HepG2 (cell line): ENCODE data around the gene MYO5B. TPM values are rescaled to one million over a fixed set of nuclear protein-coding genes. Genes with fewer than 3 reads are reported as not detected.

Experiments
- DZIP1 ChIP-seq: sonication (generic); formaldehyde crosslinking; IDR thresholded peaks from 2 replicates; pipeline ENCODE4 v1.5.0; 2020; ENCODE audit warnings: mild to moderate bottlenecking, missing genetic modification reagents
- EHMT2 ChIP-seq: fragments of 200-600 bp; sonication (generic); IDR thresholded peaks from 2 replicates; pipeline ENCODE4 v1.7.0; 2017; ENCODE audit warnings: antibody characterized with exemption, low read depth, low read length, borderline replicate concordance
- ESRRA ChIP-seq: sonication (generic); formaldehyde crosslinking; IDR thresholded peaks from 2 replicates; pipeline ENCODE4 v1.5.1; 2020; ENCODE audit warnings: mild to moderate bottlenecking, low read depth, missing genetic modification reagents
- FOXP1 ChIP-seq, 2 experiments: fragments of 450-650 bp in 1 of 2; IDR thresholded peaks; 2 replicates each; pipeline ENCODE4 v1.6.1; 2017 to 2018; ENCODE audit warnings: antibody characterized with exemption in 1 of 2
- JARID2 ChIP-seq: sonication (generic); formaldehyde crosslinking; IDR thresholded peaks from 2 replicates; pipeline ENCODE4 v1.8.1; 2023; ENCODE audit warnings: missing genetic modification reagents, inconsistent platforms; ENCODE audit not compliant: insufficient replicate concordance
- JUND ChIP-seq: sonication (generic); formaldehyde crosslinking; IDR thresholded peaks from 2 replicates; pipeline ENCODE4 v1.8.0; 2022; ENCODE audit warnings: mild to moderate bottlenecking, missing genetic modification reagents
- LCORL ChIP-seq, 2 experiments: fragments of 450-650 bp in 1 of 2; sonication (generic) in 1 of 2; formaldehyde crosslinking in 1 of 2; IDR thresholded peaks; 2 replicates each; pipeline versions ENCODE4 v1.5.0 to v1.6.1; 2017 to 2020; ENCODE audit warnings: antibody characterized with exemption in 1 of 2, missing genetic modification reagents in 1 of 2
- ONECUT2 ChIP-seq: sonication (generic); formaldehyde crosslinking; IDR thresholded peaks from 2 replicates; pipeline ENCODE4 v1.4.0; 2020; ENCODE audit warnings: missing genetic modification reagents
- POGZ ChIP-seq: sonication (generic); formaldehyde crosslinking; IDR thresholded peaks from 2 replicates; pipeline ENCODE4 v1.4.0; 2020; ENCODE audit warnings: mild to moderate bottlenecking, missing genetic modification reagents
- SOX5 ChIP-seq: IDR thresholded peaks from 2 replicates; pipeline ENCODE4 v1.6.1; 2016; ENCODE audit warnings: borderline replicate concordance
- SRSF4 ChIP-seq: fragments of 200-400 bp; formaldehyde crosslinking; IDR thresholded peaks from one replicate; pipeline ENCODE4 v1.6.1; 2018; ENCODE audit warnings: mild to moderate bottlenecking, low read depth, low read length, moderate library complexity; ENCODE audit not compliant: poor library complexity, severe bottlenecking
- TBP ChIP-seq: sonication (generic); formaldehyde crosslinking; IDR thresholded peaks from 2 replicates; pipeline ENCODE4 v1.5.0; 2020; ENCODE audit warnings: missing genetic modification reagents
- TEAD3 ChIP-seq: optimal IDR thresholded peaks from 2 replicates; pipeline ENCODE3; 2016; ENCODE audit warnings: borderline replicate concordance
- TP53 ChIP-seq: sonication (generic); formaldehyde crosslinking; conservative IDR thresholded peaks from 2 replicates; pipeline ENCODE4 v1.4.0; 2020; ENCODE audit warnings: missing genetic modification reagents
- ZBTB34 ChIP-seq: sonication (generic); formaldehyde crosslinking; IDR thresholded peaks from 2 replicates; pipeline ENCODE4 v1.8.0; 2022; ENCODE audit warnings: mild to moderate bottlenecking, missing genetic modification reagents
- ZBTB7B ChIP-seq: sonication (generic); formaldehyde crosslinking; IDR thresholded peaks from 2 replicates; pipeline ENCODE4 v1.4.0; 2020; ENCODE audit warnings: missing genetic modification reagents
- ZFP36 ChIP-seq: fragments of 150-350 bp; IDR thresholded peaks from 2 replicates; pipeline ENCODE4 v1.6.1; 2018; ENCODE audit warnings: borderline replicate concordance, low read length, low read depth; ENCODE audit not compliant: partially characterized antibody
- ZGPAT ChIP-seq: IDR thresholded peaks from 2 replicates; pipeline ENCODE4 v1.6.1; 2016; ENCODE audit warnings: mild to moderate bottlenecking
- ZNF292 ChIP-seq: sonication (generic); formaldehyde crosslinking; IDR thresholded peaks from 2 replicates; pipeline ENCODE4 v1.8.1; 2022; ENCODE audit warnings: mild to moderate bottlenecking, low read depth, missing genetic modification reagents, borderline replicate concordance
- ZNF749 ChIP-seq: sonication (generic); formaldehyde crosslinking; IDR thresholded peaks from 2 replicates; pipeline ENCODE4 v1.8.0; 2022; ENCODE audit warnings: mild to moderate bottlenecking, missing genetic modification reagents, moderate library complexity, borderline replicate concordance
- polyA plus RNA-seq, 8 experiments: library from polyadenylated mRNA; depleted of rRNA in 3 of 8; stranded (reverse) in 7 of 8; unstranded in 1 of 8; fragments of >200 nt; fragmentation: Illumina TruSeq in 4 of 8; extraction: Trizol in 4 of 8; gene quantifications; 2 replicates each; pipeline versions ENCODE4 v1.2.1 to v1.2.3, GENCODE V29; 2011 to 2016; ENCODE audit warnings: low read depth in 4 of 8, missing spikeins in 1 of 8, mixed read lengths in 1 of 8; ENCODE audit not compliant: insufficient read depth in 1 of 8
- total RNA-seq, 5 experiments: library from RNA; depleted of rRNA; stranded (reverse); fragments of >200 nt; fragmentation: Illumina TruSeq; extraction: Trizol; gene quantifications; 2 replicates each; pipeline ENCODE4 v1.2.3, GENCODE V29; 2016; ENCODE audit warnings: low read depth in 1 of 5

MYO5B gene
- total and polyA plus RNA-seq, 2 of the 13 experiments (the other 11 are each of a cell fraction or from before 2014, with no cell fraction given) = 13.1 to 24.0 TPM

DNA sequence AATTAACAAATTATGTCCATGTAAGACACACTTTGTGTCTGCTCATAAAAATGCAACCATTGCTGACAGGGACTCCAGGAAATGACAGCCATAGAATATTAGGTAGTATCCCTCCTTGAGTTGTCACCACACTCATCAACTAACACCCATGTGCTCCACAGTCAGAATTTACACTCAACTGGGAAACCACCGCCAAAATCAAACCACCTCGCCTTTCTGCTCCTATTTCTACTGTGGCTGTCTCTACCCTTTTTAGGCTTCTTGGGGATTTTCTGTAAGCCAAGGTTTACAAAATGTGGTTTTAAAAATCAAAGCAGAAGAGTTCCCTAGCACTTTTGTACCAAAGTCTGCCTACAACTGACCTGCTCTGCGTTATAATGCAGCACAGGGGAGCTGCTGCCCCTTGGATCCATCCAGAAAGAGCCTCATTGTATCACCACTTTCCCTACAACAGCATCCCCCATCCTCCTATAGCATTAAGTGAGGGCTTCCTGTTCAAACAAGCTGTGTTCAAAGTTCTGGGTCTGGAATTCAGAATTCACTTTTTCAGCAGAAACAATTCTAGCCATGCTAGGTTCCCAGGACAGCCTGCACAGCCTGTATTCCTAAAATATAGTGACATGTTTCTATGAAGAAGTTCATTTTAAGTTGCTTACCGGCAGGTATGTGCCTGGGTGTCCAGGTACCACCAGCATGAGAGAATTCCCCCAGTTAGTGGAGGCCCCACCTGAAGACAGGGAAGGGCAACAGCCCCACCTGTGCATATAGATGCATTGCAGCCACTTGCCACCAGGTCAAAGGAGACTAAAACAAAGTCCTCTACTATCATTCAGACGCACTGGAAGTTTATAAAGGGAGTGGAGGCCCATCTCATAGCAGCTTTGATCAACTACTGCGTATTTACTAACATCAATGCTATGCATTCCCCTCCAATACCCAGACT is 104.3 kb downstream of the MYO5B start (continued):
- 0 out of 2 replicates have a peak, but pooled peaks have one; percentile 28 for TF ChIP-seq ZGPAT (CRISPR knock-in tag)
- TF ChIP-seq TEAD3 (CRISPR knock-in tag) = peak; percentile 84
- TF ChIP-seq DZIP1 (CRISPR knock-in tag) = no peak
- no peak for TF ChIP-seq SRSF4
- TF ChIP-seq ONECUT2 = no peak
- TF ChIP-seq TP53 (CRISPR knock-in tag) = no peak
- peak; percentile 42; the same call in 1 of the 2 replicates for TF ChIP-seq SOX5 (CRISPR knock-in tag)
- TF ChIP-seq POGZ (CRISPR knock-in tag) = peak; percentile 56
- TF ChIP-seq FOXP1 (IDR thresholded peaks at IDR 0.05) = no peak
- TF ChIP-seq FOXP1 (CRISPR knock-in tag; IDR thresholded peaks at IDR 0.05) = peak; percentile 14; the same call in 1 of the 2 replicates
- TF ChIP-seq ZFP36 = no peak
- TF ChIP-seq ZNF749 (CRISPR knock-in tag) = no peak
- no peak for TF ChIP-seq LCORL (IDR thresholded peaks at IDR 0.05)
- peak; percentile 86 for TF ChIP-seq LCORL (CRISPR knock-in tag; IDR thresholded peaks at IDR 0.05)
- TF ChIP-seq JUND = no peak
- no peak for TF ChIP-seq JARID2 (CRISPR knock-in tag)
- no peak for TF ChIP-seq ZBTB7B (CRISPR knock-in tag)
- no peak for TF ChIP-seq TBP (CRISPR knock-in tag)
- TF ChIP-seq ZNF292 (CRISPR knock-in tag) = no peak
- no peak for TF ChIP-seq ESRRA (CRISPR knock-in tag)
- no peak for TF ChIP-seq ZBTB34
- no peak; the same call in 1 of the 2 replicates for TF ChIP-seq EHMT2
